ENCODE results near the gene ANKS1A.

The ANKS1A gene

DNA sequence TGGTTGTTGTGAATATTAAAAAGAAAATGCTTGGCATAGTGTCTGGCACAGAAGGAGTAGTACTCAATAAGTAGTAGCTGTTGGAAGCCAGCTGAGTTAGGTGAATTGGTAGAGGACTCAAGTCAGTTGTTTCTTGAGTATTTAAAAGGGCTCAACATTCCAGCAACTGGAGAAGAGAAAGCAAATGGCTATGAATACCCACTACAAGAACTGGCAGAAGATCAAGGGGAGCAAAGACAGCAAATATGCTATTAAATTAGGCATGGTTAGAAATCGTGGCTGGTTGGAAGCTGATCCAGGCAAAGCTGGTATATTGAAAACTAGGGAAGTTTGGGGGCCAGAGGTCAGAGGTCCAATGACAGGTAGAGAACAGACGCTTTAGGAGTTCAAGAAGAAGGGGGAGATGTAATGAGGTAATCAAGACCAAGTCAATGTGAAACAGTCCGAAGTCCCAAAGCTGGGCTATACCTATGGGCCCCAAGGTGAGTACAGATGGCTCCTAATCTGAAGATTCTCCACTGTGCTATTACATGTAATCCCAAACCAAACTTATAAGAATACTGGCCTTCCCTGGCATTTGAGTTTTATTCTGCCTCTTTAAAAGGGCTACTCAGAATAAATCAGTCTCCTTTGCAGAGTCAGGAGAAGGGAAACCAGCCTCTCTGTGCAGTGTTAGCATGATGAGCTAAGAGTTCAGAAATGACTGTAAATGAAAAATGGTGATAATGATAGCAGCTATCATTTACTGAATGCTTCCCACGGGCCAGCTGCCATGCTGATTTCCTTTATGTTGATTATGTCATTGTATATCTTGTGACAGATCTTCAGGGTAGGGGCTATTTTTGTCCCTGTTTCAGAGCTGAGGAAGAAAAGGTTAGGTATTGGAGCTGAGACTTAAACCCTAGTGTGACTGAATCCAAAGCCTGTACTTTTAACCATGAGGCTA is 122.3 kb downstream of the ANKS1A start:
- no peak for TF ChIP-seq TCF12 (IDR thresholded peaks at IDR 0.05; ENCODE audit: low read depth)
- TF ChIP-seq NFIC (IDR thresholded peaks at IDR 0.05) = no peak
- TF ChIP-seq TEAD4 (IDR thresholded peaks at IDR 0.05) = no peak
- no peak for TF ChIP-seq TAF1 (IDR thresholded peaks at IDR 0.05; ENCODE audit: low read depth)
- TF ChIP-seq, protein P1, sequence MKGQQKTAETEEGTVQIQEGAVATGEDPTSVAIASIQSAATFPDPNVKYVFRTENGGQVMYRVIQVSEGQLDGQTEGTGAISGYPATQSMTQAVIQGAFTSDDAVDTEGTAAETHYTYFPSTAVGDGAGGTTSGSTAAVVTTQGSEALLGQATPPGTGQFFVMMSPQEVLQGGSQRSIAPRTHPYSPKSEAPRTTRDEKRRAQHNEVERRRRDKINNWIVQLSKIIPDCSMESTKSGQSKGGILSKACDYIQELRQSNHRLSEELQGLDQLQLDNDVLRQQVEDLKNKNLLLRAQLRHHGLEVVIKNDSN (IDR thresholded peaks at IDR 0.05) = no peak
- TF ChIP-seq FOXM1 (IDR thresholded peaks at IDR 0.05; ENCODE audit: borderline replicate concordance, low read depth) = no peak
- TF ChIP-seq, protein P2, sequence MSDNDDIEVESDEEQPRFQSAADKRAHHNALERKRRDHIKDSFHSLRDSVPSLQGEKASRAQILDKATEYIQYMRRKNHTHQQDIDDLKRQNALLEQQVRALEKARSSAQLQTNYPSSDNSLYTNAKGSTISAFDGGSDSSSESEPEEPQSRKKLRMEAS (IDR thresholded peaks at IDR 0.05) = no peak
- no peak for TF ChIP-seq CEBPB (IDR thresholded peaks at IDR 0.05)
- TF ChIP-seq, protein P3, sequence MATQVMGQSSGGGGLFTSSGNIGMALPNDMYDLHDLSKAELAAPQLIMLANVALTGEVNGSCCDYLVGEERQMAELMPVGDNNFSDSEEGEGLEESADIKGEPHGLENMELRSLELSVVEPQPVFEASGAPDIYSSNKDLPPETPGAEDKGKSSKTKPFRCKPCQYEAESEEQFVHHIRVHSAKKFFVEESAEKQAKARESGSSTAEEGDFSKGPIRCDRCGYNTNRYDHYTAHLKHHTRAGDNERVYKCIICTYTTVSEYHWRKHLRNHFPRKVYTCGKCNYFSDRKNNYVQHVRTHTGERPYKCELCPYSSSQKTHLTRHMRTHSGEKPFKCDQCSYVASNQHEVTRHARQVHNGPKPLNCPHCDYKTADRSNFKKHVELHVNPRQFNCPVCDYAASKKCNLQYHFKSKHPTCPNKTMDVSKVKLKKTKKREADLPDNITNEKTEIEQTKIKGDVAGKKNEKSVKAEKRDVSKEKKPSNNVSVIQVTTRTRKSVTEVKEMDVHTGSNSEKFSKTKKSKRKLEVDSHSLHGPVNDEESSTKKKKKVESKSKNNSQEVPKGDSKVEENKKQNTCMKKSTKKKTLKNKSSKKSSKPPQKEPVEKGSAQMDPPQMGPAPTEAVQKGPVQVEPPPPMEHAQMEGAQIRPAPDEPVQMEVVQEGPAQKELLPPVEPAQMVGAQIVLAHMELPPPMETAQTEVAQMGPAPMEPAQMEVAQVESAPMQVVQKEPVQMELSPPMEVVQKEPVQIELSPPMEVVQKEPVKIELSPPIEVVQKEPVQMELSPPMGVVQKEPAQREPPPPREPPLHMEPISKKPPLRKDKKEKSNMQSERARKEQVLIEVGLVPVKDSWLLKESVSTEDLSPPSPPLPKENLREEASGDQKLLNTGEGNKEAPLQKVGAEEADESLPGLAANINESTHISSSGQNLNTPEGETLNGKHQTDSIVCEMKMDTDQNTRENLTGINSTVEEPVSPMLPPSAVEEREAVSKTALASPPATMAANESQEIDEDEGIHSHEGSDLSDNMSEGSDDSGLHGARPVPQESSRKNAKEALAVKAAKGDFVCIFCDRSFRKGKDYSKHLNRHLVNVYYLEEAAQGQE (IDR thresholded peaks at IDR 0.05; ENCODE audit: low read depth) = no peak
- TF ChIP-seq RAD21 (IDR thresholded peaks at IDR 0.05; ENCODE audit: low read depth) = no peak

DNA sequence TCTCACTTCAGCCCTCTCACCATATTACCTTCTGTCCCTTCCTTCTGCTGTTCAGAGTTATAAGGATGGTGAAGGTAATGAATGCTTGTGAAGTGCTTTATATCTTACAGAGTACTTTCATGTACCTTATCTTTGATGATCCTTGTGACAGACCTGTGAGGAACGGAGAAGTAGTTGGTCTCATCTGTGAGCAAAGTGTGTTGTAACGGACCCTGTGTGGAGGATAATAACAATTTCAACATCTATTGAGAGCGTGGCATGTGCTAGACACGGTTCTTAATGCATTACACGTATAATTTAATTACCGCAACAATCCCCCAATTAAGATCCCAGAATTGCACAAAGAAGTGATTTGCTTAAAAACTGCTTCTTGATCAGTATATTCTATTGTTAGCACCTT is 124.6 kb downstream of the ANKS1A start:
- TF ChIP-seq CEBPB (IDR thresholded peaks at IDR 0.05) (no peak), EP300 (IDR thresholded peaks at IDR 0.05; ENCODE audit: borderline replicate concordance) (no peak), TAF1 (IDR thresholded peaks at IDR 0.05; ENCODE audit: low read depth) (no peak)
- TF ChIP-seq, protein P1 (IDR thresholded peaks at IDR 0.05) = no peak

DNA sequence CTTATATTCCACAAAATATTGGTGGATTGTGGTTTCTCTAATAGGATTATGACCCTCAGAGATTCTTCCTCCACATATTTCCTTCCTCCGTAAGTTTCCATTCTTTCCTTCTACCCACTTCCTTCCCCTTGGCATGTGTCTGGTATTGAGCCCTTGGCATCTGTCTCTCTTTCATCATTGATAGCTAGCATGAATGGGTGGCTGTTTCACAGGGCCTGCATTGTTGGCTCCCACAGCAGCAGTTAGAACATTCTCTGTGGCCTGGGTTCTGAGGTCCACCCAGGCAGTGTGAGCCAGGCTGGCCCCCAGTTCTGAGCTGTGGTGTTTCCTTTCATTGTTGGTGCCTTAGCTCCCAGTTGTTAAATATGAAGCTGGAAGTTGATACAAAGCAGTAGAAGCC is 125.3 kb downstream of the ANKS1A start:
- no peak for TF ChIP-seq NFIC (IDR thresholded peaks at IDR 0.05)

DNA sequence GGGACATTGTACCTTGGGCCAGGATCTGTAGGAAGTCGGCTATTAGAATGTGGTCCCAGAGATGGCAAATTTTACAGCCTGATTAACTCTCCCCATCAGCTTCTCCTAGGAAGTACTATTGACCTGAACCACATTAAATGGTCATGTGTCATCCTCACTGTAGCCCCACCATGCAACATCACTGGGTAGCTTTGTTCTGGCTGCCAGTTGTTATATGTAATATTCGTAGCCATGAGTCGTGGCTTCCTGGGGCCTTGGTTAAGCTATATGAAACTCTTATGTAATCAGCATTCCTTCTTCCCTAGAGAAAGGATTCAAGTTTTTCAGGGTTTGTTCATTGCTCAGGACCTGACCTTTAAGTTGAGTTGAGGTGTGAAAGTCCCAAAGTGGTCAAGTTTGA is 125.7 kb downstream of the ANKS1A start:
- TF ChIP-seq, protein P2 (IDR thresholded peaks at IDR 0.05) = no peak
- TF ChIP-seq TEAD4 (IDR thresholded peaks at IDR 0.05) (no peak), EP300 (IDR thresholded peaks at IDR 0.05; ENCODE audit: borderline replicate concordance) (no peak), NFIC (IDR thresholded peaks at IDR 0.05) (no peak), TCF12 (IDR thresholded peaks at IDR 0.05; ENCODE audit: low read depth) (no peak), RAD21 (IDR thresholded peaks at IDR 0.05; ENCODE audit: low read depth) (no peak), CREB1 (IDR thresholded peaks at IDR 0.05; ENCODE audit: low read depth) (no peak), ZBTB7A (IDR thresholded peaks at IDR 0.05; ENCODE audit: low read depth) (no peak), CEBPB (IDR thresholded peaks at IDR 0.05) (no peak), TAF1 (IDR thresholded peaks at IDR 0.05; ENCODE audit: low read depth) (no peak), EGR1 (IDR thresholded peaks at IDR 0.05) (no peak), FOXM1 (IDR thresholded peaks at IDR 0.05; ENCODE audit: borderline replicate concordance, low read depth) (no peak), YY1 (IDR thresholded peaks at IDR 0.05; ENCODE audit: low read depth) (no peak)
- TF ChIP-seq, protein P3 (IDR thresholded peaks at IDR 0.05; ENCODE audit: low read depth) = no peak
- TF ChIP-seq, protein P1 (IDR thresholded peaks at IDR 0.05) = no peak

DNA sequence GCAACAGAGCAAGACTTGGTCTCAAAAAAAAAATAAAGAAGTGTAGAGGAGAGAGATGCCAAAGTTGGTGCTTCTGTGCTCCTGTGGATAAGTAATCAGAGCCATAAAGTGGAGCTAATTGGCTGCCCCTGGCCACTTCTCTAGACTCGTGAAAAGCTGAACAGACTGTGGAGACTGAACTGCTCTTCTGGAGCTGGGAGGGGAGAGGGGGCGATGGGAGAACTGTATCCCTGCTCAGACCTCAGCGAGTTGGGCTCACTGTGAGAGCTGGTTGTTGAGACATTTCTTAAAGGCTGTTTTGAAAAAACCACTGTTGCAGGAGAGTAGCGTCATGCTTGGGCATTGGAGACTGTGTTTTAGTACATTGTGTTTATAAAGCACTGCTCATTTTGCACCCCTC is 126.4 kb downstream of the ANKS1A start:
- TF ChIP-seq TEAD4 (IDR thresholded peaks at IDR 0.05) (no peak), YY1 (IDR thresholded peaks at IDR 0.05; ENCODE audit: low read depth) (no peak), ZBTB7A (IDR thresholded peaks at IDR 0.05; ENCODE audit: low read depth) (no peak), FOXM1 (IDR thresholded peaks at IDR 0.05; ENCODE audit: borderline replicate concordance, low read depth) (no peak), RAD21 (IDR thresholded peaks at IDR 0.05; ENCODE audit: low read depth) (no peak), TAF1 (IDR thresholded peaks at IDR 0.05; ENCODE audit: low read depth) (no peak)

DNA sequence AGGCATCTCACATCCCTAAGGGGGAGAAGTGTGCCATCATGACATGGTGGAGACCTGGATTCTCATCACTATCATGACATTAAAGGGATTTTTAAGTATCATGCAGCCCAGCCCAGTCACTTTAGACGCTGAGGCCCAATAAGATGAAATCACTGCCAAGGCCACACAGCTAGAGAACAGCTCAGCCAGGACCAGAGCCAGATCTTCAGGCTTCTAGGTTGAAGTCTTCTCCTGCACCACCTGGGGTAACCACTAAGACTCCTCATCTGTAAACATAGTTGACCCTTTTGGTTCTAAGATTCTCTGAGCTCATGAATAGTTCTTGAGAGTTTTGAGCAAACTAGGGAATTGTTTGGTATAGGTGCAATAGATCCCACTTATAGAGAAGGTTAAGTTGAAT is 126.9 kb downstream of the ANKS1A start:
- TF ChIP-seq, protein P1 (IDR thresholded peaks at IDR 0.05) = no peak
- TF ChIP-seq, protein P2 (IDR thresholded peaks at IDR 0.05) = no peak
- TF ChIP-seq EGR1 (IDR thresholded peaks at IDR 0.05) (no peak), ZBTB7A (IDR thresholded peaks at IDR 0.05; ENCODE audit: low read depth) (no peak), TCF12 (IDR thresholded peaks at IDR 0.05; ENCODE audit: low read depth) (no peak), FOXM1 (IDR thresholded peaks at IDR 0.05; ENCODE audit: borderline replicate concordance, low read depth) (no peak), CREB1 (IDR thresholded peaks at IDR 0.05; ENCODE audit: low read depth) (no peak), RAD21 (IDR thresholded peaks at IDR 0.05; ENCODE audit: low read depth) (no peak), TEAD4 (IDR thresholded peaks at IDR 0.05) (no peak)
